Activated CD4-positive, alpha-beta T cell treated with anti-CD3 and anti-CD28 coated beads, Interleukin-10, Interleukin-2, amounts not matched to agents 100 ng/mL and 50 ng/mL, durations not matched to agents 16 hours and 8 hours (primary cell): ENCODE measurements around the gene MORN5.

Experiments
- DNase-seq: peaks from one replicate; pipeline ENCODE4 v3.0.0-alpha.2; 2020

Gene MORN5

GRCh38 chr9:122239722-122240121, 80.0 kb downstream of the MORN5 start:
- no peak for DNase-seq

DNA sequence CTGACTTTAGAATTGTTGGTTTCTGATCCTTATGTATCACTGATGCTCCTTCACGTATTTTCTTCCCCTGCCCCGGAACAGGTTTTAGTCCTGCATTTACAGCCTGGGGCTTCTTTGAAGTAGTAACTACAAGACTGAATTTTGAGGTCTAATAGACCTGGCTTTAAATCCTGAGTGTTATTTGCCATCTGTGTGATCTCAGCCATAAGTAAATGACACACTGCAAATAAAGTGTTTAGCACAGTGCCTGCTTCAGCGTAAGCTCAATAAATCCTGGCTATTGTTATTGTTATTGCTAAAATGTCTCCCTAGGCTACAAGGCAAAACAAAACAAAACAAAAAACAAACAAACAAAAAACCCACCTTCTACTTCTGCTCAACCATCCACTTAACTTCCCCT, 84.6 kb downstream of the MORN5 start:
- no peak for DNase-seq

DNA sequence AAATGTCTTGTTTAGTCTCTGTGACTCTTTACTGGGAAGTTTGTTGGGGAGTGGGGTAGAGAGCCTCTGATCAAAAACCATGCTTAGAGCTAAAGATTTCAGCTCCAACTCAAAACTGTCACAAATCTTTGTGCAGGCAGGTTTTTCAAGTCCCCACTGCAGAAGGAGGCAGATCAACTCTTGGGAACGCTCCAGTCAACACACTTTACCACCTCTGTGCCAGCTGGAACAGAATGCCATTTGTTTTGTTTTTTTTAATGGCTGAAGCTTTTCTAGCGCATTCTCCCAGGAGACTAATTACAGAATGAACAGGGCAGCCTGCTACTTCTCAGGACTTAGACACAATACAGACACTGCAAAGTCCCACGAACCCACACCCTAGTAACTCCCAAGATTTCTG, 87.0 kb downstream of the MORN5 start:
- no peak for DNase-seq

GRCh38 chr9:122248448-122248865, 88.7 kb downstream of the MORN5 start:
- DNase-seq = no peak
